ENCODE measurements around the gene TRIM47. TPM values are rescaled to one million over a fixed set of nuclear protein-coding genes. Genes with fewer than 3 reads are reported as not detected.

TRIM47 gene
- total RNA-seq, 1 experiment from 2014 or later = 11.9 TPM

- Histone ChIP-seq H3K9me3 (replicated peaks) (no peaks in the 10 kb centered on the region), H3K36me3 (peaks cover 45% of the 10 kb centered on the region), H3K4me1 (replicated peaks) (peaks cover 11% of the 10 kb centered on the region), H3K27ac (no peak overlapping the region), H3K4me3 (no peak overlapping the region), H3K27me3 (replicated peaks) (no peaks in the 10 kb centered on the region)
- DNase-seq (ENCODE audit: low read depth in 1 of 2, low spot score in 2 of 2) = no peak
Measured at GRCh38 chr17:75826561-75827307, 51.6 kb downstream of the TRIM47 start.

GRCh38 chr17:75825748-75826370, 52.5 kb downstream of the TRIM47 start:
- Histone ChIP-seq H3K9me3 (replicated peaks) (no peaks in the 10 kb centered on the region), H3K36me3 (peaks cover 54% of the 10 kb centered on the region), H3K27me3 (replicated peaks) (no peaks in the 10 kb centered on the region), H3K4me1 (replicated peaks) (peaks cover 11% of the 10 kb centered on the region), H3K27ac (no peak overlapping the region), H3K4me3 (no peak overlapping the region)
- DNase-seq (ENCODE audit: low read depth in 1 of 2, low spot score in 2 of 2) = no peak

GRCh38 chr17:75825149-75825552, 53.2 kb downstream of the TRIM47 start:
- Histone ChIP-seq H3K36me3 (peaks cover 61% of the 10 kb centered on the region), H3K4me3 (no peak overlapping the region), H3K27ac (no peak overlapping the region), H3K9me3 (replicated peaks) (no peaks in the 10 kb centered on the region), H3K27me3 (replicated peaks) (no peaks in the 10 kb centered on the region), H3K4me1 (replicated peaks) (peaks cover 11% of the 10 kb centered on the region)
- DNase-seq (ENCODE audit: low read depth in 1 of 2, low spot score in 2 of 2) = no peak

DNA sequence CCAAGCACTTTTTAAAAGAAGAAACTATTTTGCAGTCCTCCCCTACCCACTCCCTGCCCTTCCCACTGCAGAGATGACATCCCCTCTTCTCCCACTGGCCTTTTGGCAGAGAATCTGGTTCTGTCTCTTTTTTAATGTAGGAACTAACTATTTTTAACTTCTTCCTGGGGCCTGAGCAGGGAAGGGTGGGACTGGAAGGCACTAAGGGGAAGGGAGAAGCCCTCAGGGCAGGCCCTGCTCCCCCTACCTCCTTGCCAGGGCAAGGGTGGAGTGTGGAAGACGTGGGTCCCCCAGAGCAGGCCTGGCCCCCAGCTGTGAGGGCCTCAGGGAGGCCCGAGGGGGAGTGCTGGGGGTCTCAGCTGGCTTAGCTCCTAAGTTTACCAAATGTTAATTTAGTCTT, 53.7 kb downstream of the TRIM47 start:
- Histone ChIP-seq H3K9me3 (replicated peaks) (no peaks in the 10 kb centered on the region), H3K4me3 (no peak overlapping the region), H3K36me3 (peaks cover 66% of the 10 kb centered on the region), H3K4me1 (replicated peaks) (peaks cover 11% of the 10 kb centered on the region), H3K27me3 (replicated peaks) (no peaks in the 10 kb centered on the region), H3K27ac (no peak overlapping the region)
- DNase-seq (ENCODE audit: low read depth in 1 of 2, low spot score in 2 of 2) = no peak

Other genes starting within 250 kb of the TRIM47 start
- gene SMIM5, start 245.1 kb downstream of the TRIM47 start, total RNA-seq (2014; rRNA removed; shearing (Covaris generic)) = 0.05 TPM in 1 of 2 replicates, not detected in the other
- gene RECQL5, start 211.4 kb downstream of the TRIM47 start, total RNA-seq (2014; rRNA removed; shearing (Covaris generic)) = 15.7 and 19.5 TPM in 2 replicates
- gene SAP30BP, start 211.2 kb downstream of the TRIM47 start, total RNA-seq (2014; rRNA removed; shearing (Covaris generic)) = 90.5 and 208 TPM in 2 replicates
- not detected in 2 replicates for gene ITGB4, start 157.1 kb downstream of the TRIM47 start, total RNA-seq (2014; rRNA removed; shearing (Covaris generic))
- gene GALK1, start 113.4 kb downstream of the TRIM47 start, total RNA-seq (2014; rRNA removed; shearing (Covaris generic)) = 50.5 and 50.6 TPM in 2 replicates
- gene UNK, start 93.8 kb downstream of the TRIM47 start, total RNA-seq (2014; rRNA removed; shearing (Covaris generic)) = 28.8 and 42.8 TPM in 2 replicates
- not detected in 2 replicates for gene UNC13D, start 34.2 kb downstream of the TRIM47 start, total RNA-seq (2014; rRNA removed; shearing (Covaris generic))
- gene WBP2, start 23.2 kb downstream of the TRIM47 start, total RNA-seq (2014; rRNA removed; shearing (Covaris generic)) = 22.6 and 28.8 TPM in 2 replicates
- gene TRIM65, start 18.4 kb upstream of the TRIM47 start, total RNA-seq (2014; rRNA removed; shearing (Covaris generic)) = 11.9 and 17.6 TPM in 2 replicates
- 54.0 and 55.7 TPM in 2 replicates for gene MRPL38, start 26.3 kb upstream of the TRIM47 start, total RNA-seq (2014; rRNA removed; shearing (Covaris generic))
- 20.1 and 29.0 TPM in 2 replicates for gene FBF1, start 62.5 kb upstream of the TRIM47 start, total RNA-seq (2014; rRNA removed; shearing (Covaris generic))
- gene ACOX1, start 100.6 kb upstream of the TRIM47 start, total RNA-seq (2014; rRNA removed; shearing (Covaris generic)) = 32.0 and 33.4 TPM in 2 replicates
- gene TEN1, start 100.7 kb upstream of the TRIM47 start, total RNA-seq (2014; rRNA removed; shearing (Covaris generic)) = 26.9 and 31.0 TPM in 2 replicates
- 2.0 and 5.1 TPM in 2 replicates for gene CDK3, start 122.3 kb upstream of the TRIM47 start, total RNA-seq (2014; rRNA removed; shearing (Covaris generic))
- not detected in 2 replicates for gene EVPL, start 148.7 kb upstream of the TRIM47 start, total RNA-seq (2014; rRNA removed; shearing (Covaris generic))
- 38.4 and 48.1 TPM in 2 replicates for gene SRP68, start 193.9 kb upstream of the TRIM47 start, total RNA-seq (2014; rRNA removed; shearing (Covaris generic))
- 0.18 TPM in 1 of 2 replicates, not detected in the other for gene GALR2, start 196.2 kb upstream of the TRIM47 start, total RNA-seq (2014; rRNA removed; shearing (Covaris generic))
- not detected in 2 replicates for gene ZACN, start 200.6 kb upstream of the TRIM47 start, total RNA-seq (2014; rRNA removed; shearing (Covaris generic))
- gene EXOC7, start 225.2 kb upstream of the TRIM47 start, total RNA-seq (2014; rRNA removed; shearing (Covaris generic)) = 98.2 and 133 TPM in 2 replicates